HG02623 (cell line): ENCODE measurements around the gene PLCXD3.

Source experiments
- ATAC-seq: cut with Tn5 transposase; IDR thresholded peaks from one replicate; pipeline ENCODE4 v1.9.1; 2021; ENCODE audit warnings: moderate library complexity; ENCODE audit not compliant: unreplicated experiment

The PLCXD3 gene

DNA sequence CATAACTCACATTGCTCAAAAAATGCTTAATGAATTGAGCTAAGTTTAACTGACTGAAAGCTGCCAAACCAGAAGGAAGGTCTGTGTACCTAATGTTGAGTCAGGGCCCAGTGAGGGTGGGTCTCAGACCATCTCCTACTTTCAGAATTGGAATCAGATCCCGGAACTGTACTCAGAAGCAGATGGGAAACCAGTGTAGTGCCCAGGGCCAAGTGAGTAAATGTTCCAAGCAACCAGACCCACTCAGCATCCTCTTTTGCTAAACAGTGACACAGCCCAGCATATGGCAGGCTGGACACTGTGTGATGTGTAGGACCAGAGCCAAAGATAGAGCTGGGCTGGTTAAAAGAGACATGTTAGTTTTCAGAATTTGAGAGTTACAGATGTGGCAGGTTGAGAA lies 94.1 kb downstream of the PLCXD3 start:
- ATAC-seq = no peak

DNA sequence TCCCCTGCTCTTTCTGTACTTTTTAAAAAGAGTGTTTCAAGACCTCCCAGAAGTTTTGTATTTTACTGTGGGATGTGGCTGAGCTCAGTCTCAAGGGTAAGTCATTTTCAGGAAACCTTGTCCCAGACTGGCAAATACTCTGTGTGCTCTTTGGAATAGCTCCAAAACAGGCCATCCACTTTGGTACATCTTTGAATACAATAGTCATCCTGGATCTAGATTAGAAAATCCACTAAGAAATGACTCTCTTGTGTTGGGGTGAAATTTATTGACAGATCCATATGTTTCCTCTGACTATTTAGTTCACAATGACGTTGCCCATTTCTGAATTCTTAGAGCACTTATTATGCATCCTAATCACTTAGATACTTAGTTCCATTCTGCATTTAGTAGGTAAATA lies 95.2 kb downstream of the PLCXD3 start:
- ATAC-seq = no peak

DNA sequence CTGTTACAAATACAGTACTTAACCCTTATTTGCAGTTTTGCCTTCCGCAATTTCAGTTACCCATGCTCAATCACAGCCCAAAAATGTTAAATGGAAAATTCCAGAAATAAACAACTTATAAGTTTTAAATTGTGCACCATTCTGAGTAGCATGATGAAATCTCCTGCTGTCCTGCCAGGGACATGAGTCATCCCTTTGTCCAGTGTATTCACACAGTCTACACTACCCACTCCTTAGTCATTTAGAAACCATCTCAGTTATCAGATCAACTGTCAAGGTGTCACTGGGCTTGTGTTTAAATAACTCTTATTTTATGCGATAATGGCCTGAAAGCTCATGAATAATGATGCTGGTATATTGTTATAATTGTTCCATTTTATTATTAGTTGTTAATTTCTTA lies 95.8 kb downstream of the PLCXD3 start:
- peak; percentile 57 for ATAC-seq

DNA sequence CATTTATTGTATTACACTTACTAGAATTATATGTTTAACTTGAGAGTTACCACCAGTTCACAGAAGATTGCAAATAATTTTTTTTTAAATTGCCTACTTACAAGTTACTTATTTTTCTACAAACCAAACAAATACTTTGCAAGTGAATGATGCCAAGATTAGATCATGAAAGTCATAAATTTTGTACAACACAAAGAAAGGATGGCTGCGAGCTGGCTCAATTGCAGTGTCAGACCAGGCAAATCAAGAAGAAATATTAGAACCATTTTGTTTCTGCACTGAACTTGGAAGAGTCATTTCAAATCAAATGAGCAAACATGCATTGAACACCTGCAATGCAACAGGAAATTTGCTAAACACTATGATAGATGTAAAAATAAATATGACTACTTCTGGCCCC lies 97.3 kb downstream of the PLCXD3 start:
- no peak for ATAC-seq

DNA sequence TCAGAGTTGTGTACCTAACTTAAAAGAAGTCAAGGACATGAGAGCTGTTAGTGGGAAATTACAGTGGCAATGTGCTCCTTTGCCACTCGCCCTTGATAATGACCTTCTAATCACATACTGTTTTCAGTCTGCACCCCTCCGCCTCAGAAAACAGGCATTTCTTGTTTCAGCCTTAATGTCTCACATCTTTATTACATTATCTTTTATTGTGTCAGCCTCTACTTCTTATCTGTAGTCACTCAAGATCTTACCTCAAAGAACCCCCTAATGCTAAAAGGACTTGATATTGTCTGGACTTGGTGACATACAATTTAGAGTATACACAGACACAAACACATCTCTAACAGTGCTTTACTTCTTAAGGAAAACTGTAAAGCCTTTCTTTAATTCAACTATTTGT lies 97.9 kb downstream of the PLCXD3 start:
- ATAC-seq = no peak

DNA sequence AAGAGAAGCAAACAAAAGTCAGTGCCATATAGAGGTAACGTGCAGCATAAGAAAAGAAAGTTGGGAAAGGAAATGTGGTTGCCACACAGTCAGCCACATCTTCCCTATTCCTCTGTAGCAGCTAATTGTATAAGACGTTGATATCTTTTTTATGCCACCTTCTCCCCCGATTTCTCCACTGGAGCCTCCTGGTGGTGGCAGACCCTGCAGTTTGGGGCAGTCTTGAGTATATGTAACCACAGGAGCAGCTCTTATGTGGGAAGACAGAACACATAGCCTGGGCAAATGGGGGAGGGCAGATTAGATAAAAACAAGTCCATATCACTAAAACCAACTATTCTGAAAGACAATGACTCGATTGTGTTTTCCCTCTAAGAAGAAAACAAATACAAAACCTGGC lies 99.7 kb downstream of the PLCXD3 start:
- ATAC-seq = no peak

DNA sequence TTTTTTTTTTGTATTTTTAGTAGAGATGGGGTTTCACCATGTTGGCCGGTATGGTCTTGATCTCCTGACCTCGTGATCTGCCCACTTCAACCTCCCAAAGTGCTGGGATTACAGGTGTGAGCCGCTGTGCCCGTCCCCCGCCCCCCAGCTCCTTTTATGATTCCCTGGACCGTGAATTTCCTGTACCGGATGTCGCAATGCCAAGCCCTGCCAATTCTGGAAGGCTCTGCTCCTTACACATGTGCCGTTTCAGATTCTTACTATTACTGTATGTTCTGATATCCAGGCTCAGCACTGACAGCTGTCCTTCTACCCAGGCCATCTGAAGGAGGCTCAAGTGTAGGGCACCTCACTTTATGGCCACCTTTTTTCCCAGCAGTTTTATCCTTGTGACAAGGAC lies 100.1 kb downstream of the PLCXD3 start:
- ATAC-seq = no peak

DNA sequence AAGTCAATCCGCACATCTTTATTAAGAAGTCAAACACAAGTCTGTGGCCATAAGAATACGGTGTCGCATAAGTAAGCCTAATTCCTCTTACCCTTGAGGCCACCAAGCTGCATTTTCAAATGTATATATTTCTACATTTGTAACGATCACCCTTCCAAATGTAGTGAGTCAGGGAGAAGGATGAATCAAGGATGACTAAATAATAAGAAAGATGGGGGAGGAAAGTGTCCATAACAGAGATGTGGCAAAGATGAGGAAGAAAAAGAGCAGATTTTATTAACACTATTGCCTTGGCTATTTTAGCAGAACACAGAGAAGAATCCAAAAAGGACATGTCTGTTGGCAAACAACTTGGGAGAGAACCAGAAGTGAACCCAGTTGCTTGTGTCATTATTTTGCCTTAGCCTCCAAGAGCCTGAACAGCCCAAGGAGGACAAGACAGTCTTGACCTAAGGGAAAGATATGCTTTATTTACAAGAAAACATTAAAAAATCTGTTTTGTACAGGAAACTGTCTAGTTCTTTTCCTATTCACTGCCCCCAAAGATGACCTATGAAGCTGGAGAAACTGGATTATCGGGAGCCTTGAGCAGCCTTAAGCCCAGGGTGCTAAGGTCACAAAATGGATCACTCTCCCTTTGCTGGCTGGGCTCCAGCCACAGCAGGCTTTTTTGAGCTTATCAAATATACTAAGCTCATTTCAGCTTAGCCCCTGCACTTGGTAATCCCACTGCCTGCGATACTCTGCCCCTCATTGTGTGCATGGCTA lies 101.5 kb downstream of the PLCXD3 start:
- ATAC-seq = no peak

DNA sequence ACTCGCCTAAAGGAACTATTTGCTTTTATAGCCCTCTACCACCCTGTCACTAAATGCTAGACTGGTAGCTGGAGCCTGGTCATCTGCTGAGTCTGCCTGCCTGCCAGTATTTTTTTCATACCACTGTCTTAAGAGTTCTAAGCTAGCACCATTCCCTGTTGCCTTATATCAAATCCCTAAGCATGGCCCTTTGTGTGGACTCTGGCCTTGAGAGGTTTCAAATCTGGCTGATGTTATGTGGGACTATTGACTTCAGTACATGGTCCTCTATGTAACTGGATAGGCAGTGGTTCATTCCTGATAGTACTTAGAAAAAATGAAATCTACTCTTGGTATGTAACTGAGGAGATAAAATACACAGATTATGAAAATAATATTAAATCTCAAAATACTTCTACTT lies 103.5 kb downstream of the PLCXD3 start:
- no peak for ATAC-seq

DNA sequence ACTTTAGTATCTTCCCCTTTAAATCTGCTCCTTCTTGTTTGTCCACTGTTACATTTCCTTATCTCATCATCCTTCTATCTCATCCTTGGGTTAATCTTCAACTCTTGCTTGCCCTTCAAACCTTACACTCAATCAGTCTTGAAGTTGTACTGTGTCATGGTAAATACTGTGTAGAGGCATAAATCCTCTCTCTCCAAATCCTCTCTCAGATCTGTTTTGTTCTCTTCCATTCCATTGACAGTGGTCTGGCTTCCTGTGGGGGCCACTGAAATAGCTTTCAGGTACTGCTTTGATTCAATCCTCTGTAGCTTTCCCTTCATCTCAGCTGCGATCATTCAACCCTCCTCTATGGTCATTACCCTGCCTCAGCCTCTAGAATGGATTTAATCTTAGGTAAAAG lies 104.0 kb downstream of the PLCXD3 start:
- no peak for ATAC-seq

DNA sequence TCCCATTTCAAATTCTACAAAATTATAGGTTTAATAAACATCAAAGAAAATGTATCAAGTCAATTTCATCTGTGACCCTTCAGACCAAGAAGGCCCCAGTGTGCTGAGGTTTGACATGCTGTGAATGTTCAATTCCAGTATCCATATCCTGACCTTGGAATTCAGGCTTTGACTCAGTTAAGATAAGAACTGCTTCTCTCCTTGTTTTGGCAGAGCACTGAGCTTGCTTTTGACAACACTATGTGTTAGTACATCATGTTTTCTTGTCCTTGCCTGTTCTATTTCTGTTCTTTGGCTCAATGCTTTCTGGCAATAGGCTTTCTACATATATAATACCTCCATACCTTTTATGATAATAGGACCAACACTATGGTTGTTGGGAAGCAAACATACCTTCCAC lies 105.6 kb downstream of the PLCXD3 start:
- ATAC-seq = no peak

DNA sequence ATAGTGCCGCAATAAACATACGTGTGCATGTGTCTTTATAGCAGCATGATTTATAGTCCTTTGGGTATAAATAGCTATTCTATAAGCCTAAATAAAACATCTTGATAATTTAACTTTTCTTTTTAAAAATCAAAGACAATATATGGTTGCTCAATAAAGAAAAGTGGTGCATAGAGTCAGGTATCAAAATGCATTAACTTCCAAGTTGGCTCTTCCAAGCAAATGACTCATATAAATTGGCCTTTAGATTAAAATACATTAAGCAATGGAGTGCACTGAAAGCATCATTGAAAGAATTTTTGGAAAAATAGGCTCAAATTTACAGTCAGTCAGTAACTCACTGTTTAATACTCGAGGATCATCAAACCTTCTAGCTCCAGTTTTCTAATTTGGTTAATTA lies 106.6 kb downstream of the PLCXD3 start:
- ATAC-seq = no peak

DNA sequence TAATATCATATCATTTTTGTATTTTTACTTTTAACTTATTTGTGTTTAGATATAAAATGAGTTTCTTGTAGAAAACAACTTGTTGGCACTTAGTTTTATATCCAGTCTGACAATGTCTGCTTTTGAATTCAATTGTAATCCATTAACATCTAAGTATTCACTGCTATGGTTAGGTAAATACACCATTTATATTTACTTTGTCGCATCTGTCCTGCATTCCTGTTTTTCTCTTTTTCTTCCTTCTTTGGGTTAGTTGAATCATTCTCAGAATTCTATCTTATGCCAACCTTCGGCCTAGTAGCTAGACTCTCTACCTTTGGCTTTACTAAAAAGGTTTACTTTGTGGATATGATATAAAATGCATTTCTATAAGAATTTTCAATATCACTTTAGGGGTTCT lies 107.6 kb downstream of the PLCXD3 start:
- no peak for ATAC-seq

DNA sequence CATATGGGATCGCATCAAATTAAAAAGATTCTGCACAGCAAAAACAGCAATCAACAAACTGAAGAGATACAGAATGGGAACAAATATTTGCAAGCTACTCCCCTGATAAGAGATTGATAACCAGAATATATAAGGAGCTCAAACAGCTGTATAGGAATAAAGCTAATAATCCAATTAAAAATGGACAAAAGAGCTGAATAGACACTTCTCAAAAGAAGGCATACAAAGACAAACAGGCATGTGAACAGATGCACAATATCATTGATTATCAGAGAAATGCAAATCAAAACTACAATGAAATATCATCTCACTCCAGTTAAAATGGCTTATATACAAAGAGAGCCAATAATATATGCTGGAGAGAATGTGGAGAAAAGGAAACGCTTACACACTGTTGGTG lies 110.6 kb downstream of the PLCXD3 start:
- ATAC-seq = no peak

DNA sequence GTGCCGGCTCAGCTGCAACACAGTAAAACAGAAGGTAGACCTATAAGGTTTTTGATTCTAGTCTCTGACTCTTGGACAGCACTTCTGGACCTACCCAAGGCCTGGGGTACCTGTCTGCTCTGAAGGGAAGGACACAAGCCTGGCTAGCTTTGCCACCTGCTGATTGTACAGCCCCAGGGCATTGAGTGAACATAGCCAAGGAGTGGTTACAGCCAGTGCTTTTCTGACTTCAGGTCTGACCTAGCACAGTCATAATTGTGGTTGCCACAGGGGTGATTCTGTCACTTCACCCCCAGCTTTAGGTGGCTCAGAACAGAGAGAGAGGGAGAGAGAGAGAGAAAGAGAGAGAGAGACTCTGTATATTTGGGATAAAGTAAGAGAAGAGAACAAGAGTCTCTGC lies 118.4 kb downstream of the PLCXD3 start:
- ATAC-seq = no peak

DNA sequence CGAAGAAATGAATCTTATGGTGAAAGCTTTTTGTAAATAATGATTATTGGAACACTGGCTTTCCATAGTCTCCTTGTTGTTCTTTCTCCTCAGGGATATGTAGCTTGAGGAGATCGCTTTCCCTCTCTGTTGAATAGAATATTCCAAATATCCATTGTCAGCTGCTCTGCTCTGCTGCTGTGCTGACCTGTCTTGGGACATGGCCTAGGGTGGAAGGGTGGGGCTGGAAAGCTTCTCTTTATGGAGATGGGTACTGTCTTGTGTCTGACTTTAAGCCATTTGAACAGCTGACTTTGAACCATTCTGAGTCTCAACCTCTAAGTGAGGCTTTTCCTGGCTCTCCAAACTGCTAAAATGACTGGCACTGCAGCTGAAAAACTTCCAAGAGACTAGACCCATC lies 135.8 kb downstream of the PLCXD3 start:
- no peak for ATAC-seq

DNA sequence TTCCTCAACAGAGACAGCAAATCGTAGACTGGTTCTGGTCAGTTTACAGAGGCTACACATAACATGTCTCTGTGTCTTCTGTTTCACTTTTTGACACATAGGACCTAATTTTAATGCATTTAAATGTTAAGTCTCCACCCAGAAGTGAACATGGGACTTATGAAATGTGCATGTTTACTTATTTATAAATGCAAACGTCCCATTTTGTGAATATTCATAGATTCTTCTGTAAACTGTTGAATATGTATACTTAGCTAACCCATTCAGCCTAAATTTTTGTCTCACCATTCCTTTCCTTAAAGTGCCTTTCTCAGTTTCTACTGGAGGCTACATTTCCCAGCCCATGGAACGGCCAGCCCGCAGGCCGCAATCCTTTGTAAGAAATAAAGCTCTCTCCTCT lies 137.2 kb downstream of the PLCXD3 start:
- ATAC-seq = no peak

DNA sequence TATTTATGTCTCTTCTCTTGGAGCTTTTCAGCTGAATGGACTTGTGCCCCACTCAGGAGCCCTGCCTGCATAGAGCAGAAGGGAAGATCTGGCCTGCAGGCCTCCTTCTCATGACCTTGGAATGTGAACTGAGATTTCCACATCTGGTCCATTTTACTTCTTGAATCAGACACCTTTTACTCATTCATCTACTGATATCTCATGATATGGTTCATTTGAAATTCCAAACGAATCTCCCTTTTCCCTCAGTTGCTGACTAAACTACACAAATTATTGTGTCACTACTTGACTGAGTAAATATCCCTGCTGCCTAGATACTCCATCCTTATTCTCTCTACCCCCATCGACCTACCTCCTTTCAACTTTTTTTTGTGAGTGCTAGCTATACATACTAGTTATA lies 138.7 kb downstream of the PLCXD3 start:
- ATAC-seq = no peak

DNA sequence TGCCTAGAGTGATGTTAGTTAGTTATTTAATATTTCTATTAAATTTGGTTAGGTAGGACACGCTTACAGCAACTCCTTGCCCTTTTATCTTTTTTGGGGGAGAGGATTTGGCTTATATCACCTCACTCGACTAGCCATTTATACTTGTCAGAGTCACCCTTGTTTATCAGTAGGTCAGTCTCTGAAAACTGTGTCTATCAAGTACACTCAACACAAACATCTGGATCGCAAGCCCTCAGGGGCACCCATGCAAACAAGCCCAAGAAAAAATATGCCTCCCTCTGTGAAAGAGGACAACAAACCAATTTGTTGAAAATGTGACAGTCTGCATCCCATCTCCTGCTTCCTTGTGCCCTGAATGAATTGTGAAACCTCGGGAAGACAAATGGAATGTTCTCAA lies 139.9 kb downstream of the PLCXD3 start:
- ATAC-seq = no peak

DNA sequence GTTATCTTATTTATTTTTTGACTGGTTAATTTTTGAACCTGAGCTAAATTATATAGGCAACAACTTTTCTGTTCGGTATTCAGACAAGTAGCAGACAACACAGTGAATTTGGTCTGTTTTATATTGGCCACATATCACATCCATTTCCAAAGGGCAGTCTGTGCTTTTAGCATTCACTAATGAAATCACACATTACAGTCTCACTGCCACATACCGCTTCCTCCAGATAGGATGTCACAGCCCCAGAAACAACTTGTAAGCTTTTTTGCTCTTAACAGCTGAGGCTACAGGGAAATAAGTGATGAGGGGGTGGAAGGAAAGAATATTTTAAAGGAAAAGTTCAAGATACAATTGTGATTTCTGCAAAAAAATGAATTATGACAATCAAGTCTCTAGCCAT lies 140.6 kb downstream of the PLCXD3 start:
- no peak for ATAC-seq

DNA sequence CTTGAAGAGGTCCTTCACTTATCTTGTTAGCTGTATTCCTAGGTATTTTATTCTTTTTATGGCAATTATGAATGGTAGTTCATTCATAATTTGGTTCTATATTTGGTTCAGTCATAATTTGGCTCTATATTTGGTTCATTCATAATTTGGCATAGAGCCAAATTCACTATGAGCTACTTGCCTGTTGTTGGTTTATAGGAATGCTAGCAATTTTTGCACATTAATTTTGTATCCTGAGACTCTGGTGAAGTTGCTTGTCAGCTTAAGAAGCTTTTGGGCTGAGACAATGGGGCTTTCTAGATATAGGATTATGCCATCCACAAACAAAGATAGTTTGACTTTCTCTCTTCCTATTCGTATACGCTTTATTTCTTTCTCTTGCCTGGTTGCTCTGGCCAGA lies 142.2 kb downstream of the PLCXD3 start:
- no peak for ATAC-seq

DNA sequence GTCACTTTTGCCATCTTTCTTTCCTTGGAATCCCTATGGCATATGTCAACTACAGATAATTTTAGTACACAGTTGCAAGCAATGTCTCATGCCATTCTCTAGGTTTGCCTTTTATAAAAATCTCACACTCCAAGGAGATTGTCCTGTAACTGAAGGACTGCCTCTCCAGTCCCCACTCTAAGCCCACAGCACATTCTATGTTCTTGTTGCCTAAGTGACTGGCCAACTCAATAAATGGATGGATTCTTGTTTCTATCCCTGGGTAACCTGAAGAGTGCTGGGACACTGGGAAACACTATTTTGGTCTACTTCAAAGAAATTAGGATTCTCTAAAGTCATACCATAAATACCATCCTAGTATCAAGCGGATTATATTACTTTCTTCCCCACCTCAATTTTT lies 145.0 kb downstream of the PLCXD3 start:
- no peak for ATAC-seq

DNA sequence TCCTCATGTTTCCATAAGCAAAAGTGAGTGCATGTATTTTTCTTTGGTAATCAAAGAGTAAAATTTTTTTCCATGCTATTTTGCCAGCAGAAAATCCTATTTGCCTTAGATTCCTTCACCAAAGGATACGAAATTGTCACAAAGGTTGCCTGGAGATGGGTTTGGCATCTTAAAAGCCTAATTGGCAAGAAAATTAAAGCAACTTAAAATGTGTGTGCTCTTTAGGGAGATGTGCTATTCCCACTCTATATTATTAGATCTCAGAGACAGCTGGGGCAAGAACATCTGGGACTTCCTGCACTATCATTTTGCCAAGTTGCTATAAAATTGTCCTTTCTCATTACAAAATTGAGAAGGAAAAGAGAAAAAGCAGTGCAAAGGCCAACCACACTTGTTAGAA lies 146.1 kb downstream of the PLCXD3 start:
- ATAC-seq = no peak
